K562 (cell line): Measurements from ENCODE around the gene DGCR6L. TPM values are rescaled to one million over a fixed set of nuclear protein-coding genes. Genes with fewer than 3 reads are reported as not detected.
"Not testable (repeated sequence)": the region's sequence is repeated elsewhere in the genome, so short reads cannot be mapped to it uniquely, and the experiment has no call there.

Source experiments
- ATAC-seq: fragments of 200-7000 bp; cut with Tn5 transposase; 3 replicates; pipeline ENCODE4 v1.9.1; 2020; ENCODE audit warnings: moderate library complexity
- BruUV-seq: library from RNA; stranded (reverse); fragments of 400-500 nt; replicated peaks from 2 replicates; lab custom pipeline; 2021; lab: Mats Ljungman, UMichigan
- CTCF ChIA-PET: fragments of 300-600 bp; formaldehyde crosslinking; extraction: SDS; loops from one replicate; lab custom pipeline; 2021; ENCODE audit warnings: low intra/inter-chr PET ratio; lab: Yijun Ruan, JAX
- POLR2A ChIA-PET: fragments of 300-600, 350-650 bp; sonication (Branson Sonifier 250); formaldehyde crosslinking; extraction: SDS; loops from one replicate; lab custom pipeline; 2021; ENCODE audit warnings: antibody characterized with exemption, inconsistent platforms; lab: Yijun Ruan, JAX
- DNase-seq, 4 experiments: peaks; one replicate each; pipeline versions ENCODE4 v3.0.0 to v3.0.0-alpha.2; 2011 to 2018; ENCODE audit warnings: low spot score in 3 of 4, mixed read lengths in 3 of 4; ENCODE audit errors: extremely low read depth in 1 of 4
- FAIRE-seq: peaks from 2 replicates; lab custom pipeline; 2011; peaks lifted over from hg19 to GRCh38; lab: Jason Lieb, UNC
- H2AFZ ChIP-seq: 2 replicates; pipeline ENCODE4 v1.6.0; 2011; ENCODE audit warnings: low read depth, low read length, control low read depth, inconsistent platforms
- H3K27ac ChIP-seq: fragments of 200-600 bp; 3 replicates; pipeline ENCODE4 v1.8.0; 2011; ENCODE audit warnings: low read depth, mild to moderate bottlenecking, control low read depth, inconsistent platforms, low read length, moderate library complexity, mixed read lengths; ENCODE audit errors: extremely low read depth
- H3K27me3 ChIP-seq, 2 experiments: fragments of 300-600 bp in 1 of 2; 2 replicates in 1 of 2; 3 replicates in 1 of 2; pipeline versions ENCODE4 v1.6.0 to v1.8.0; 2011; ENCODE audit warnings: inconsistent platforms in 2 of 2, low read length in 2 of 2, mild to moderate bottlenecking in 1 of 2, mixed read lengths in 1 of 2, moderate library complexity in 1 of 2; ENCODE audit not compliant: control insufficient read depth in 2 of 2, insufficient read depth in 2 of 2
- H3K36me3 ChIP-seq: fragments of 300-600 bp; 3 replicates; pipeline ENCODE4 v1.8.0; 2011; ENCODE audit warnings: mild to moderate bottlenecking, low read length, inconsistent platforms; ENCODE audit not compliant: control insufficient read depth, insufficient read depth
- H3K4me1 ChIP-seq, 2 experiments: fragments of 200-600 bp in 1 of 2; replicated peaks in 1 of 2; 2 replicates in 1 of 2; 3 replicates in 1 of 2; pipeline versions ENCODE4 v1.5.1 to v1.8.0; 2011; ENCODE audit warnings: inconsistent platforms in 2 of 2, low read length in 2 of 2, mild to moderate bottlenecking in 1 of 2, mixed read lengths in 1 of 2, moderate library complexity in 1 of 2; ENCODE audit not compliant: control insufficient read depth in 2 of 2, insufficient read depth in 2 of 2
- H3K4me2 ChIP-seq: 2 replicates; pipeline ENCODE4 v1.6.1; 2011; ENCODE audit warnings: low read length, control low read depth, inconsistent platforms, mixed read lengths; ENCODE audit not compliant: insufficient read depth
- H3K4me3 ChIP-seq: fragments of 200-600 bp; sonication (generic), shearing (Covaris generic); 2 replicates; pipeline ENCODE4 v1.5.1; 2016; ENCODE audit warnings: control low read depth, inconsistent platforms
- H3K79me2 ChIP-seq: fragments of 200-600 bp; 3 replicates; pipeline ENCODE4 v1.8.0; 2011; ENCODE audit warnings: low read length, inconsistent platforms; ENCODE audit not compliant: control insufficient read depth, insufficient read depth
- H3K9ac ChIP-seq, 2 experiments: 2 replicates each; pipeline versions ENCODE4 v1.6.0 to v1.6.1; 2011; ENCODE audit warnings: low read depth in 2 of 2, low read length in 2 of 2, control low read depth in 1 of 2, inconsistent platforms in 1 of 2, mild to moderate bottlenecking in 1 of 2, mixed read lengths in 1 of 2; ENCODE audit not compliant: insufficient read depth in 1 of 2
- H3K9me1 ChIP-seq: one replicate; pipeline ENCODE4 v1.6.0; 2011; ENCODE audit warnings: inconsistent platforms, mild to moderate bottlenecking, low read length, moderate library complexity; ENCODE audit not compliant: control insufficient read depth, insufficient read depth
- H3K9me3 ChIP-seq: replicated peaks from 2 replicates; pipeline ENCODE4 v1.5.1; 2011; ENCODE audit warnings: low read depth, low read length, inconsistent platforms; ENCODE audit not compliant: control insufficient read depth, insufficient read depth
- H4K20me1 ChIP-seq: replicated peaks from 2 replicates; pipeline ENCODE4 v1.6.1; 2011; ENCODE audit warnings: low read length, inconsistent platforms, mixed read lengths; ENCODE audit not compliant: control insufficient read depth, insufficient read depth
- ATF2 ChIP-seq: sonication (generic); formaldehyde crosslinking; IDR thresholded peaks from 2 replicates; pipeline ENCODE4 v1.8.1; 2022; ENCODE audit warnings: missing genetic modification reagents
- RBBP5 ChIP-seq: fragments of 200-600 bp; sonication (generic); IDR thresholded peaks from 2 replicates; pipeline ENCODE4 v1.6.1; 2012; ENCODE audit warnings: borderline replicate concordance, mild to moderate bottlenecking, low read length, control low read depth, inconsistent platforms; ENCODE audit not compliant: insufficient read depth, poor library complexity, severe bottlenecking
- UBTF ChIP-seq, 2 experiments: IDR thresholded peaks; 2 replicates each; pipeline ENCODE4 v1.6.1; 2012; ENCODE audit warnings: improper control_type of control experiment in 2 of 2, low read depth in 2 of 2, low read length in 2 of 2, borderline replicate concordance in 1 of 2
- WGBS: fragments of 100-300 bp; shearing (Covaris generic); methylation state at CpG from one replicate; pipeline ENCODE4 v1.1.6; 2016; ENCODE audit warnings: low coverage, mixed read lengths; ENCODE audit not compliant: insufficient coverage; ENCODE audit errors: missing lambda C conversion rate; 5-methylcytosine and 5-hydroxymethylcytosine counted together
- in situ Hi-C: fragments of 300-500 bp; cut with MboI; formaldehyde crosslinking; loops from 4 replicates; pipeline ENCODE4 v1.15.0; 2018; ENCODE audit warnings: inconsistent platforms, mixed read lengths
- intact Hi-C: fragments of 100-400 bp; cut with micrococcal nuclease; formaldehyde crosslinking; loops from 2 replicates; pipeline ENCODE4 v1.14.2; 2022
- polyA plus RNA-seq, 8 experiments: library from polyadenylated mRNA; depleted of rRNA in 4 of 8; stranded (reverse) in 5 of 8; unstranded in 3 of 8; fragments of >200 nt; fragmentation: Nextera tagmentation in 2 of 8; fragmentation: Illumina TruSeq in 1 of 8; extraction: Ambion mirVana in 2 of 8; extraction: Trizol in 1 of 8; gene quantifications; 2 replicates each; pipeline versions ENCODE4 v1.2.1 to v1.2.3, GENCODE V29; 2011 to 2014; ENCODE audit warnings: inconsistent platforms in 1 of 8, missing spikeins in 1 of 8
- total RNA-seq, 7 experiments: library from RNA; depleted of rRNA in 6 of 7; stranded (reverse); fragments of >200 nt in 6 of 7; fragmentation: Illumina TruSeq in 2 of 7; extraction: Trizol in 2 of 7; gene quantifications; 2 replicates each; pipeline versions ENCODE4 v1.2.1 to v1.2.3, GENCODE V29; 2011 to 2021; ENCODE audit warnings: low replicate concordance in 1 of 7
- TF ChIP-seq, protein P1 (sequence below): sonication (generic); formaldehyde crosslinking; IDR thresholded peaks from 2 replicates; pipeline ENCODE4 v1.8.1; 2023; ENCODE audit warnings: mild to moderate bottlenecking, missing genetic modification reagents, moderate library complexity

Gene DGCR6L
- total and polyA plus RNA-seq, 9 of the 15 experiments (the other 6 are each of a cell fraction or from before 2014, with no cell fraction given), result 3.6 to 151 (median 51.0) TPM

- TF ChIP-seq, protein P1, sequence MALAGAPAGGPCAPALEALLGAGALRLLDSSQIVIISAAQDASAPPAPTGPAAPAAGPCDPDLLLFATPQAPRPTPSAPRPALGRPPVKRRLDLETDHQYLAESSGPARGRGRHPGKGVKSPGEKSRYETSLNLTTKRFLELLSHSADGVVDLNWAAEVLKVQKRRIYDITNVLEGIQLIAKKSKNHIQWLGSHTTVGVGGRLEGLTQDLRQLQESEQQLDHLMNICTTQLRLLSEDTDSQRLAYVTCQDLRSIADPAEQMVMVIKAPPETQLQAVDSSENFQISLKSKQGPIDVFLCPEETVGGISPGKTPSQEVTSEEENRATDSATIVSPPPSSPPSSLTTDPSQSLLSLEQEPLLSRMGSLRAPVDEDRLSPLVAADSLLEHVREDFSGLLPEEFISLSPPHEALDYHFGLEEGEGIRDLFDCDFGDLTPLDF (CRISPR knock-in tag), result 0 out of 2 replicates have a peak, but pooled peaks have one; percentile 25
- peak; percentile 29 for TF ChIP-seq RBBP5
- TF ChIP-seq ATF2, result 0 out of 2 replicates have a peak, but pooled peaks have one; percentile 4
- 0 out of 4 replicates have a peak, but pooled peaks of 1 of the 2 experiments have one; percentile 16 for TF ChIP-seq UBTF (IDR thresholded peaks at IDR 0.05; ENCODE audit: borderline replicate concordance in 1 of 2, low read depth in 2 of 2, low read length in 2 of 2)
- H3K27ac ChIP-seq, H3K9me3 ChIP-seq, intact Hi-C loops, BruUV-seq, H3K9me1 ChIP-seq, H3K4me3 ChIP-seq, H4K20me1 ChIP-seq, H2AFZ ChIP-seq, H3K4me2 ChIP-seq, H3K36me3 ChIP-seq, H3K79me2 ChIP-seq: not testable (repeated sequence)
- peak overlapping the region in 1 of 2 experiments; percentile 66; a peak in 2 of 4 replicates for H3K9ac ChIP-seq
- peak; percentile 35 for FAIRE-seq
- CTCF ChIA-PET, result interaction anchor here (0.6 kb wide), 1 partner anchor 165 kb away, joined by 6 read pairs; no protein-coding TSS in a partner anchor
- WGBS, result 26% methylated on average over 12 of the region's 12 CpGs
- peak in 1 of 4 experiments; percentile 27 for DNase-seq
- POLR2A ChIA-PET, result interaction anchor here (3.8 kb wide), 1 partner anchor 15 kb away, joined by 19 read pairs; the partner anchor contains the start of gene DGCR6L
- H3K4me1 ChIP-seq, result peaks cover 0 to 29% of the 10 kb centered on the region in 2 experiments; a peak in 2 of 5 replicates
- H3K27me3 ChIP-seq, result peaks cover 54 to 88% of the 10 kb centered on the region in 2 experiments; a peak in 4 of 5 replicates
- in situ Hi-C loops, result loop anchor here (25.0 kb wide), 1 partner anchor 1893 kb away; no protein-coding TSS in a partner anchor
- ATAC-seq, result peak; percentile 2; the same call in 2 of the 3 replicates
Observed at GRCh38 chr22:20305230-20305893, 14.5 kb downstream of the DGCR6L start.
